OCI-LY7 (cell line): ENCODE data around the gene FOXD2. TPM values are rescaled to one million over a fixed set of nuclear protein-coding genes. Genes with fewer than 3 reads are reported as not detected.

Source experiments
- BruUV-seq: library from RNA; stranded (reverse); fragments of 400-500 nt; replicated peaks from 2 replicates; lab custom pipeline; 2021; lab: Mats Ljungman, UMichigan
- CTCF ChIA-PET: fragments of 300-600 bp; sonication (Branson Sonifier 250); formaldehyde crosslinking; loops from one replicate; lab custom pipeline; 2022; ENCODE audit warnings: antibody characterized with exemption; ENCODE audit not compliant: unreplicated experiment; lab: Charles Lee
- POLR2A ChIA-PET: fragments of 300-600 bp; sonication (Branson Sonifier 250); formaldehyde crosslinking; loops from one replicate; lab custom pipeline; 2022; ENCODE audit warnings: antibody characterized with exemption; lab: Charles Lee
- DNase-seq: peaks from one replicate; pipeline ENCODE4 v3.0.0-alpha.2; 2015; ENCODE audit warnings: low spot score
- H2AFZ ChIP-seq: fragments of 200-600 bp; sonication (generic), shearing (Covaris generic); 2 replicates; pipeline ENCODE4 v1.6.1; 2014; ENCODE audit warnings: mild to moderate bottlenecking, antibody characterized with exemption, low read length, moderate library complexity
- H3K27ac ChIP-seq: fragments of 200-600 bp; sonication (generic); 2 replicates; pipeline ENCODE4 v1.5.1; 2014; ENCODE audit warnings: mixed run types, low read depth, mild to moderate bottlenecking, moderate library complexity, low read length, inconsistent platforms; ENCODE audit not compliant: poor library complexity, severe bottlenecking
- H3K36me3 ChIP-seq: fragments of 200-600 bp; sonication (generic); 2 replicates; pipeline ENCODE4 v1.6.1; 2014; ENCODE audit warnings: mild to moderate bottlenecking, antibody characterized with exemption, low read length, moderate library complexity, mixed read lengths; ENCODE audit not compliant: insufficient read depth
- H3K4me1 ChIP-seq: fragments of 200-600 bp; sonication (generic); 2 replicates; pipeline ENCODE4 v1.5.1; 2014; ENCODE audit warnings: mild to moderate bottlenecking, low read length; ENCODE audit not compliant: insufficient read depth, poor library complexity, severe bottlenecking
- H3K4me2 ChIP-seq: fragments of 200-600 bp; sonication (generic); 2 replicates; pipeline ENCODE4 v1.6.1; 2014; ENCODE audit warnings: mild to moderate bottlenecking, low read length
- H3K4me3 ChIP-seq: fragments of 200-600 bp; sonication (generic); 2 replicates; pipeline ENCODE4 v1.5.1; 2014; ENCODE audit warnings: mild to moderate bottlenecking, low read depth, low read length; ENCODE audit not compliant: poor library complexity, severe bottlenecking
- H3K79me2 ChIP-seq: fragments of 200-600 bp; sonication (generic); 2 replicates; pipeline ENCODE4 v1.6.1; 2016; ENCODE audit warnings: low read depth, mild to moderate bottlenecking, low read length, moderate library complexity, mixed read lengths; ENCODE audit not compliant: insufficient read depth
- H3K9me2 ChIP-seq: fragments of 200-600 bp; sonication (generic); 2 replicates; pipeline ENCODE4 v1.6.1; 2016; ENCODE audit warnings: mild to moderate bottlenecking, low read length, mixed read lengths; ENCODE audit not compliant: insufficient read depth
- H3K9me3 ChIP-seq: fragments of 200-600 bp; sonication (generic); 2 replicates; pipeline ENCODE4 v1.6.1; 2014; ENCODE audit warnings: mild to moderate bottlenecking, mixed run types, low read length, mixed read lengths
- H4K20me1 ChIP-seq: fragments of 200-600 bp; sonication (generic); 2 replicates; pipeline ENCODE4 v1.6.1; 2014; ENCODE audit warnings: mild to moderate bottlenecking, antibody characterized with exemption, low read length, moderate library complexity, mixed read lengths; ENCODE audit not compliant: insufficient read depth
- CTCF ChIP-seq: fragments of 200-600 bp; sonication (generic); conservative IDR thresholded peaks from 2 replicates; pipeline ENCODE4 v1.5.1; 2014; ENCODE audit warnings: mild to moderate bottlenecking, antibody characterized with exemption, low read length, moderate library complexity, mixed read lengths
- EZH2phosphoT487 ChIP-seq: fragments of 200-600 bp; sonication (generic); IDR thresholded peaks from 2 replicates; pipeline ENCODE4 v1.6.1; 2018; ENCODE audit warnings: low read depth, borderline replicate concordance, mild to moderate bottlenecking, mixed run types, antibody characterized with exemption, low read length, moderate library complexity, mixed read lengths
- intact Hi-C: fragments of 100-400 bp; cut with micrococcal nuclease; formaldehyde crosslinking; loops from one replicate; pipeline ENCODE4 v1.10.0; 2022; ENCODE audit not compliant: unreplicated experiment
- total RNA-seq, 2 experiments: library from RNA; depleted of rRNA in 1 of 2; stranded (reverse); fragments of >200 nt in 1 of 2; shearing (Covaris generic) in 1 of 2; gene quantifications; 2 replicates each; pipeline ENCODE4 v1.2.3, GENCODE V29; 2014 to 2022

Gene FOXD2
- total RNA-seq, 2 experiments from 2014 or later, result 0.49 to 0.76 TPM

- intact Hi-C loops, result no loop called here
- Histone ChIP-seq H4K20me1 (no peaks in the 10 kb centered on the region), H3K4me2 (no peak overlapping the region), H3K4me1 (no peaks in the 10 kb centered on the region), H3K79me2 (no peaks in the 10 kb centered on the region), H3K9me2 (no peaks in the 10 kb centered on the region), H3K4me3 (no peak overlapping the region), H3K9me3 (no peaks in the 10 kb centered on the region), H2AFZ (no peak overlapping the region), H3K27ac (no peak overlapping the region), H3K36me3 (no peaks in the 10 kb centered on the region)
- no peak for DNase-seq
- no TSS peak for BruUV-seq
- CTCF ChIA-PET, result no interaction called here
- POLR2A ChIA-PET, result no interaction called here
- no peak for TF ChIP-seq EZH2phosphoT487
- no peak for TF ChIP-seq CTCF
These were observed 32.1 kb downstream of the FOXD2 start for GRCh38 chr1:47469910-47470309.

GRCh38 chr1:47471163-47471562 is 33.3 kb downstream of the FOXD2 start:
- no TSS peak for BruUV-seq
- POLR2A ChIA-PET, result no interaction called here
- Histone ChIP-seq H3K9me3 (no peaks in the 10 kb centered on the region), H3K4me2 (no peak overlapping the region), H3K9me2 (no peaks in the 10 kb centered on the region), H3K36me3 (no peaks in the 10 kb centered on the region), H3K4me1 (no peaks in the 10 kb centered on the region), H3K79me2 (no peaks in the 10 kb centered on the region), H3K27ac (no peak overlapping the region), H4K20me1 (no peaks in the 10 kb centered on the region), H3K4me3 (no peak overlapping the region), H2AFZ (no peak overlapping the region)
- TF ChIP-seq CTCF (no peak), EZH2phosphoT487 (no peak)
- intact Hi-C loops, result no loop called here
- CTCF ChIA-PET, result no interaction called here
- no peak for DNase-seq

GRCh38 chr1:47474278-47475193 is 36.7 kb downstream of the FOXD2 start:
- Histone ChIP-seq H3K79me2 (no peaks in the 10 kb centered on the region), H3K36me3 (no peaks in the 10 kb centered on the region), H3K4me3 (no peak overlapping the region), H3K4me2 (no peak overlapping the region), H3K4me1 (no peaks in the 10 kb centered on the region), H3K9me2 (no peaks in the 10 kb centered on the region), H2AFZ (no peak overlapping the region), H3K9me3 (no peaks in the 10 kb centered on the region), H4K20me1 (no peaks in the 10 kb centered on the region), H3K27ac (no peak overlapping the region)
- no peak for DNase-seq
- intact Hi-C loops, result no loop called here
- no peak for TF ChIP-seq CTCF
- TF ChIP-seq EZH2phosphoT487, result no peak
- CTCF ChIA-PET, result no interaction called here
- POLR2A ChIA-PET, result no interaction called here
- no TSS peak for BruUV-seq
